Astrocyte (in vitro differentiated cells and primary cell): ENCODE results near the gene CD48.

ENCODE experiments used
- EZH2 ChIP-seq: IDR thresholded peaks from 2 replicates; pipeline ENCODE4 v1.6.1; 2012; ENCODE audit warnings: mild to moderate bottlenecking, low read length, inconsistent platforms; ENCODE audit not compliant: insufficient read depth
- TF ChIP-seq, protein P1 (sequence below): IDR thresholded peaks from 2 replicates; pipeline ENCODE4 v1.5.1; 2011; ENCODE audit warnings: low read depth, mild to moderate bottlenecking, inconsistent platforms, low read length, moderate library complexity; ENCODE audit not compliant: insufficient read depth

DNA sequence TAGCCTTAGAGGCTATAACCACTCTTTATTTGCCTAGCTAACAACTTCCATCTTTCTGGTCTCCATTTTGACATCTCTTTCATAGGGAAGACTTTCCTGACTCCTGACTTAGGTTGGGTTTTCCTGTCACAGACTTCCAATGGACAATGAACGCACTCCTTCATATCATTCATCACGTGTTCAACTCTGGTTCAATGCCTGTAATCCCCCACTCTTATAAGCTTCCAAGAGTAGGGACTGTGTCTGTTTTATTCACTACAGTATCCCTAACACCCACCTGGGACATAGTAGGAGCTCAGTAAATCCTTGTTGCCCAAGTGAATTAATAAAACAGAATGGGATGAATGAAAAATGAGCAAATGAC, 69.4 kb downstream of the CD48 start:
- TF ChIP-seq EZH2 = no peak
- TF ChIP-seq, protein P1, sequence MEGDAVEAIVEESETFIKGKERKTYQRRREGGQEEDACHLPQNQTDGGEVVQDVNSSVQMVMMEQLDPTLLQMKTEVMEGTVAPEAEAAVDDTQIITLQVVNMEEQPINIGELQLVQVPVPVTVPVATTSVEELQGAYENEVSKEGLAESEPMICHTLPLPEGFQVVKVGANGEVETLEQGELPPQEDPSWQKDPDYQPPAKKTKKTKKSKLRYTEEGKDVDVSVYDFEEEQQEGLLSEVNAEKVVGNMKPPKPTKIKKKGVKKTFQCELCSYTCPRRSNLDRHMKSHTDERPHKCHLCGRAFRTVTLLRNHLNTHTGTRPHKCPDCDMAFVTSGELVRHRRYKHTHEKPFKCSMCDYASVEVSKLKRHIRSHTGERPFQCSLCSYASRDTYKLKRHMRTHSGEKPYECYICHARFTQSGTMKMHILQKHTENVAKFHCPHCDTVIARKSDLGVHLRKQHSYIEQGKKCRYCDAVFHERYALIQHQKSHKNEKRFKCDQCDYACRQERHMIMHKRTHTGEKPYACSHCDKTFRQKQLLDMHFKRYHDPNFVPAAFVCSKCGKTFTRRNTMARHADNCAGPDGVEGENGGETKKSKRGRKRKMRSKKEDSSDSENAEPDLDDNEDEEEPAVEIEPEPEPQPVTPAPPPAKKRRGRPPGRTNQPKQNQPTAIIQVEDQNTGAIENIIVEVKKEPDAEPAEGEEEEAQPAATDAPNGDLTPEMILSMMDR = no peak
